ENCODE results near the gene MEP1A. TPM values are rescaled to one million over a fixed set of nuclear protein-coding genes. Genes with fewer than 3 reads are reported as not detected.

Gene MEP1A
- polyA plus RNA-seq, 2 of the 4 experiments (the other 2 are of a cell fraction): not detected

- no peak for ATAC-seq
- no peak overlapping the region for H3K4me2 ChIP-seq
- no peak overlapping the region for H3K27ac ChIP-seq
- DNase-seq (ENCODE audit: low read depth in 1 of 2, low spot score in 1 of 2): no peak
- ChIA-PET POLR2A (no interaction called here), CTCF (interaction anchor here (1.0 kb wide), 1 partner anchor 145 kb away, joined by 3 read pairs; no protein-coding TSS in a partner anchor)
- no peak for FAIRE-seq
- 26% methylated on average over 5 of the region's 5 CpGs for WGBS (ENCODE audit: missing lambda C conversion rate)
- H3K4me3 ChIP-seq: no peak overlapping the region
- TF ChIP-seq, protein P1, sequence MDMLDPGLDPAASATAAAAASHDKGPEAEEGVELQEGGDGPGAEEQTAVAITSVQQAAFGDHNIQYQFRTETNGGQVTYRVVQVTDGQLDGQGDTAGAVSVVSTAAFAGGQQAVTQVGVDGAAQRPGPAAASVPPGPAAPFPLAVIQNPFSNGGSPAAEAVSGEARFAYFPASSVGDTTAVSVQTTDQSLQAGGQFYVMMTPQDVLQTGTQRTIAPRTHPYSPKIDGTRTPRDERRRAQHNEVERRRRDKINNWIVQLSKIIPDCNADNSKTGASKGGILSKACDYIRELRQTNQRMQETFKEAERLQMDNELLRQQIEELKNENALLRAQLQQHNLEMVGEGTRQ (IDR thresholded peaks at IDR 0.05): no peak
- TF ChIP-seq HES2 (IDR thresholded peaks at IDR 0.05): no peak
- no peak for TF ChIP-seq SMC3 (IDR thresholded peaks at IDR 0.05)
- TF ChIP-seq MAFK (IDR thresholded peaks at IDR 0.05; ENCODE audit: partially characterized antibody): no peak
- no peak for TF ChIP-seq POLR2AphosphoS2 (conservative IDR thresholded peaks at IDR 0.05; ENCODE audit: low read length)
- TF ChIP-seq, protein P2, sequence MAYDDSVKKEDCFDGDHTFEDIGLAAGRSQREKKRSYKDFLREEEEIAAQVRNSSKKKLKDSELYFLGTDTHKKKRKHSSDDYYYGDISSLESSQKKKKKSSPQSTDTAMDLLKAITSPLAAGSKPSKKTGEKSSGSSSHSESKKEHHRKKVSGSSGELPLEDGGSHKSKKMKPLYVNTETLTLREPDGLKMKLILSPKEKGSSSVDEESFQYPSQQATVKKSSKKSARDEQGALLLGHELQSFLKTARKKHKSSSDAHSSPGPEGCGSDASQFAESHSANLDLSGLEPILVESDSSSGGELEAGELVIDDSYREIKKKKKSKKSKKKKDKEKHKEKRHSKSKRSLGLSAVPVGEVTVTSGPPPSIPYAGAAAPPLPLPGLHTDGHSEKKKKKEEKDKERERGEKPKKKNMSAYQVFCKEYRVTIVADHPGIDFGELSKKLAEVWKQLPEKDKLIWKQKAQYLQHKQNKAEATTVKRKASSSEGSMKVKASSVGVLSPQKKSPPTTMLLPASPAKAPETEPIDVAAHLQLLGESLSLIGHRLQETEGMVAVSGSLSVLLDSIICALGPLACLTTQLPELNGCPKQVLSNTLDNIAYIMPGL (CRISPR knock-in tag; IDR thresholded peaks at IDR 0.05; ENCODE audit: borderline replicate concordance): no peak
- no peak for TF ChIP-seq CHD2 (IDR thresholded peaks at IDR 0.05; ENCODE audit: low read length, partially characterized antibody)
- no peak for TF ChIP-seq FOXS1 (CRISPR knock-in tag; IDR thresholded peaks at IDR 0.05)
- no peak for TF ChIP-seq HOXA7 (CRISPR knock-in tag; IDR thresholded peaks at IDR 0.05)
- no peak for TF ChIP-seq TFCP2L1 (CRISPR knock-in tag; IDR thresholded peaks at IDR 0.05)
- no peak for TF ChIP-seq CBX2 (IDR thresholded peaks at IDR 0.05; ENCODE audit: borderline replicate concordance, low read depth)
- no peak for TF ChIP-seq RARB (CRISPR knock-in tag; IDR thresholded peaks at IDR 0.05)
- TF ChIP-seq, protein P3, sequence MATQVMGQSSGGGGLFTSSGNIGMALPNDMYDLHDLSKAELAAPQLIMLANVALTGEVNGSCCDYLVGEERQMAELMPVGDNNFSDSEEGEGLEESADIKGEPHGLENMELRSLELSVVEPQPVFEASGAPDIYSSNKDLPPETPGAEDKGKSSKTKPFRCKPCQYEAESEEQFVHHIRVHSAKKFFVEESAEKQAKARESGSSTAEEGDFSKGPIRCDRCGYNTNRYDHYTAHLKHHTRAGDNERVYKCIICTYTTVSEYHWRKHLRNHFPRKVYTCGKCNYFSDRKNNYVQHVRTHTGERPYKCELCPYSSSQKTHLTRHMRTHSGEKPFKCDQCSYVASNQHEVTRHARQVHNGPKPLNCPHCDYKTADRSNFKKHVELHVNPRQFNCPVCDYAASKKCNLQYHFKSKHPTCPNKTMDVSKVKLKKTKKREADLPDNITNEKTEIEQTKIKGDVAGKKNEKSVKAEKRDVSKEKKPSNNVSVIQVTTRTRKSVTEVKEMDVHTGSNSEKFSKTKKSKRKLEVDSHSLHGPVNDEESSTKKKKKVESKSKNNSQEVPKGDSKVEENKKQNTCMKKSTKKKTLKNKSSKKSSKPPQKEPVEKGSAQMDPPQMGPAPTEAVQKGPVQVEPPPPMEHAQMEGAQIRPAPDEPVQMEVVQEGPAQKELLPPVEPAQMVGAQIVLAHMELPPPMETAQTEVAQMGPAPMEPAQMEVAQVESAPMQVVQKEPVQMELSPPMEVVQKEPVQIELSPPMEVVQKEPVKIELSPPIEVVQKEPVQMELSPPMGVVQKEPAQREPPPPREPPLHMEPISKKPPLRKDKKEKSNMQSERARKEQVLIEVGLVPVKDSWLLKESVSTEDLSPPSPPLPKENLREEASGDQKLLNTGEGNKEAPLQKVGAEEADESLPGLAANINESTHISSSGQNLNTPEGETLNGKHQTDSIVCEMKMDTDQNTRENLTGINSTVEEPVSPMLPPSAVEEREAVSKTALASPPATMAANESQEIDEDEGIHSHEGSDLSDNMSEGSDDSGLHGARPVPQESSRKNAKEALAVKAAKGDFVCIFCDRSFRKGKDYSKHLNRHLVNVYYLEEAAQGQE (IDR thresholded peaks at IDR 0.05): no peak
- TF ChIP-seq HOXB5 (CRISPR knock-in tag; IDR thresholded peaks at IDR 0.05): no peak
- TF ChIP-seq EHF (CRISPR knock-in tag; IDR thresholded peaks at IDR 0.05): no peak
- TF ChIP-seq SREBF2 (IDR thresholded peaks at IDR 0.05): no peak
- TF ChIP-seq ELK1 (IDR thresholded peaks at IDR 0.05; ENCODE audit: low read depth, low read length): no peak
- TF ChIP-seq MAZ (IDR thresholded peaks at IDR 0.05; ENCODE audit: borderline replicate concordance, low read depth, low read length): no peak
- TF ChIP-seq BHLHE40 (IDR thresholded peaks at IDR 0.05; ENCODE audit: low read depth, low read length): no peak
- TF ChIP-seq HOXB13 (CRISPR knock-in tag; IDR thresholded peaks at IDR 0.05; ENCODE audit: low read depth): no peak
- H3K4me1 ChIP-seq: 0 out of 3 replicates have a peak, but pooled peaks cover 3% of the 10 kb centered on the region
- no peaks in the 10 kb centered on the region for H3K9me3 ChIP-seq
These were observed 51.9 kb downstream of the MEP1A start for GRCh38 chr6:46845126-46845525.

Measured in A549 (cell line).